ENCODE results near the gene CLEC2L. TPM values are rescaled to one million over a fixed set of nuclear protein-coding genes. Genes with fewer than 3 reads are reported as not detected.

Gene CLEC2L
- total RNA-seq, 1 experiment from 2014 or later, result not detected

DNA sequence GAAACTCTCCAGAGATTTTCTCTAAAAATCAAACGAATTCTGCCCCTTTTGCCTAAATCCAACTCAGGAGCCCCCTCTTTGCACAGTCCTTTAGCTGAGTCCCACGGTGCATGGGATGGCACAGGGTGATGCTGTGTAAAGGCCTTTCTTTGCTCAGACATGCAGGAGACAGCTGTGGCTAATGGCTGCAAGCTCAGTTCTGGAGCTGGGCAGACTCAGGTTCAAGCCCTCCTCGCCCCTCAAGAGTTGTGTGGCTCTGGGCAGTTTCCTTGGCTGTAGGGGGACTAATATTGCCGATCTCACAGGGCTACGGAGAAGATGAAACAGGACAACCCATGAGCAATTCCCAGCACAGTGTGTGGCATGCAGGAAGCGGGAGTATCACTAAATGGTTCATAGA is 42.6 kb downstream of the CLEC2L start:
- DNase-seq, result no peak
- H3K9me3 ChIP-seq, result no peaks in the 10 kb centered on the region
- H3K4me3 ChIP-seq, result no peak overlapping the region
- H3K27me3 ChIP-seq, result no peaks in the 10 kb centered on the region
- no peaks in the 10 kb centered on the region for H3K36me3 ChIP-seq

- no peak for DNase-seq
- H3K36me3 ChIP-seq, result no peaks in the 10 kb centered on the region
Observed at GRCh38 chr7:139566736-139567646, 43.5 kb downstream of the CLEC2L start.

GRCh38 chr7:139567647-139568345 is 44.3 kb downstream of the CLEC2L start:
- Histone ChIP-seq H3K4me3 (no peak overlapping the region), H3K36me3 (no peaks in the 10 kb centered on the region), H3K27me3 (no peaks in the 10 kb centered on the region), H3K9me3 (no peaks in the 10 kb centered on the region)
- DNase-seq, result no peak

More at GRCh38 chr7:139566736-139567646, 43.5 kb downstream of the CLEC2L start:
- no peaks in the 10 kb centered on the region for H3K9me3 ChIP-seq
- H3K27me3 ChIP-seq, result no peaks in the 10 kb centered on the region
- no peak overlapping the region for H3K4me3 ChIP-seq

GRCh38 chr7:139568346-139568675 is 44.8 kb downstream of the CLEC2L start:
- Histone ChIP-seq H3K27me3 (no peaks in the 10 kb centered on the region), H3K9me3 (no peaks in the 10 kb centered on the region), H3K36me3 (no peaks in the 10 kb centered on the region), H3K4me3 (no peak overlapping the region)
- no peak for DNase-seq

- DNase-seq, result no peak
- Histone ChIP-seq H3K4me3 (no peak overlapping the region), H3K36me3 (no peaks in the 10 kb centered on the region)
Observed at GRCh38 chr7:139568813-139569490, 45.5 kb downstream of the CLEC2L start.

DNA sequence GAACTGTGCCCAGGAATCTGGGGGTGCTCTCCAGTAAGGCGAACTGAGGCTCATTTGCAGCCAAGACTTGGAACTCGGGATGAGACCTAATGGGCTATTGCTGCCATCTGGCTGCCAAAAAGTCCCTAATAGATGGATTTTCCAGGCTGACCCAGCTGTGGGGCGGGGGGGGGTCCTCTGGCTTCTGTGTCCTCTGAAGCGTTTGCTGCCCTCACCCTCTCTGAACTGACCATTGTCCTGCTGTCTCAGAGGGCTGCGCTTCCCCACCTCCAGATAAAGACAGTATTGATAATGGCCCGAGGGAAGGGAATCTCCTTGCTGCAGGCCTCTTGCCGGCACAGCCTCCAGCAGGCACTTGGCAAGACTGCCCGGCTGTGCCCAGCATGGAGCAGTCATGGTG is 46.6 kb downstream of the CLEC2L start:
- Histone ChIP-seq H3K36me3 (no peaks in the 10 kb centered on the region), H3K27me3 (no peaks in the 10 kb centered on the region), H3K4me3 (no peak overlapping the region), H3K9me3 (no peaks in the 10 kb centered on the region)
- no peak for DNase-seq

More at GRCh38 chr7:139568813-139569490, 45.5 kb downstream of the CLEC2L start:
- Histone ChIP-seq H3K27me3 (no peaks in the 10 kb centered on the region), H3K9me3 (no peaks in the 10 kb centered on the region)

- Histone ChIP-seq H3K36me3 (no peaks in the 10 kb centered on the region), H3K9me3 (no peaks in the 10 kb centered on the region), H3K4me3 (no peak overlapping the region), H3K27me3 (no peaks in the 10 kb centered on the region)
- no peak for DNase-seq
Observed at GRCh38 chr7:139570626-139571025, 47.1 kb downstream of the CLEC2L start.

- Histone ChIP-seq H3K4me3 (no peak overlapping the region), H3K27me3 (no peaks in the 10 kb centered on the region), H3K9me3 (no peaks in the 10 kb centered on the region), H3K36me3 (no peaks in the 10 kb centered on the region)
- no peak for DNase-seq
Observed at GRCh38 chr7:139571190-139571589, 47.7 kb downstream of the CLEC2L start.

GRCh38 chr7:139571651-139572050 is 48.2 kb downstream of the CLEC2L start:
- Histone ChIP-seq H3K4me3 (no peak overlapping the region), H3K36me3 (no peaks in the 10 kb centered on the region), H3K9me3 (no peaks in the 10 kb centered on the region), H3K27me3 (no peaks in the 10 kb centered on the region)
- no peak for DNase-seq

DNA sequence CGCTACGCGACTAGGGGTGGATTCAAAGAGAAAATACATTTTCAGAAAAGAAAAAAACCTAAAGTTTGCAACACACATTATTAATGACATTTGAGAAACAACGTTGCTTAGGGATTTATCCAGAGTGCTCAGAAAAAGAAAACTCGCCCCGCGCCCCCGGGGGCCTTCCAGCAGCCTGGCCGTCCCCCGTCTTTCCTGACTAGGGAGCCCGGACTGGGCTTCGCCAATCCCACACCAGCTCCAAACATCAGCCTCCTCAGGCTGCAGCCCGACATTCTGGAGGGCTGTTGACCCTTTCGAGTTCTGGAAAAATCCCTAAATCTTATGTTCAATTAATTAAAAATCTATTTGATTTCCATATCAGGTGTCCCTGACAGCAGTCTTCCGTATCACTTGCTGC is 48.6 kb downstream of the CLEC2L start:
- no peaks in the 10 kb centered on the region for H3K36me3 ChIP-seq
- no peaks in the 10 kb centered on the region for H3K27me3 ChIP-seq
- no peak for DNase-seq

GRCh38 chr7:139572704-139573385 is 49.4 kb downstream of the CLEC2L start:
- H3K27me3 ChIP-seq, result no peaks in the 10 kb centered on the region
- no peak overlapping the region for H3K4me3 ChIP-seq
- H3K9me3 ChIP-seq, result no peaks in the 10 kb centered on the region
- no peak for DNase-seq
- no peaks in the 10 kb centered on the region for H3K36me3 ChIP-seq

More for the DNA sequence above, 48.6 kb downstream of the CLEC2L start:
- H3K4me3 ChIP-seq, result no peak overlapping the region
- no peaks in the 10 kb centered on the region for H3K9me3 ChIP-seq

- DNase-seq, result no peak
- H3K36me3 ChIP-seq, result no peaks in the 10 kb centered on the region
Observed at GRCh38 chr7:139573871-139574270, 50.4 kb downstream of the CLEC2L start.

GRCh38 chr7:139574618-139575337 is 51.3 kb downstream of the CLEC2L start:
- DNase-seq, result no peak
- no peaks in the 10 kb centered on the region for H3K9me3 ChIP-seq
- H3K27me3 ChIP-seq, result no peaks in the 10 kb centered on the region
- no peaks in the 10 kb centered on the region for H3K36me3 ChIP-seq
- H3K4me3 ChIP-seq, result no peak overlapping the region

More at GRCh38 chr7:139573871-139574270, 50.4 kb downstream of the CLEC2L start:
- H3K9me3 ChIP-seq, result no peaks in the 10 kb centered on the region
- H3K27me3 ChIP-seq, result no peaks in the 10 kb centered on the region
- no peak overlapping the region for H3K4me3 ChIP-seq

DNA sequence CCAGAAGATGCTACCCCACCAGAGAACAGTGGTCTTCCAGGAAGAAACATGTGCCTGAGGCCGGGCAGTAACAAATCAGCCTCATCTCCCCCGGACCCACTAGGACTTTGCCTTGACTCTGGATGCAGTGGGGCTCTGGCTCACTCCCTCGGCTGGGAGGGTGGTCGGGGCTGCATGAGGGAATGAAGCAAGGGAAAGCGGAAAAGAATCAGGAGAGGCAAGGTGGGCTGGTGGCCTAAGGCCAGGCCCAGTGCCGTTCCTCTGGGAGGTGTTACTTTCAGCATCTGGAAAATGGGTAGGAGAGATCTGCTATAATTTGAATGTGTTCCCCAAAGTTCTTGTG is 51.8 kb downstream of the CLEC2L start:
- no peaks in the 10 kb centered on the region for H3K36me3 ChIP-seq
- H3K27me3 ChIP-seq, result no peaks in the 10 kb centered on the region
- H3K9me3 ChIP-seq, result no peaks in the 10 kb centered on the region
- no peak overlapping the region for H3K4me3 ChIP-seq
- DNase-seq, result no peak

- no peaks in the 10 kb centered on the region for H3K27me3 ChIP-seq
- no peaks in the 10 kb centered on the region for H3K9me3 ChIP-seq
- no peaks in the 10 kb centered on the region for H3K36me3 ChIP-seq
- no peak overlapping the region for H3K4me3 ChIP-seq
- no peak for DNase-seq
Observed at GRCh38 chr7:139576179-139576973, 52.9 kb downstream of the CLEC2L start.
